Lower lobe of right lung (tissue), 2 donors: ENCODE results near the gene TPRN. TPM values are rescaled to one million over a fixed set of nuclear protein-coding genes. Genes with fewer than 3 reads are reported as not detected.

Experiments
- ATAC-seq, 2 donors: fragments of 200-7000 bp; cut with Tn5 transposase; one replicate each; pipeline ENCODE4 v1.9.1; 2020 to 2022; ENCODE audit warnings: mild to moderate bottlenecking in 2 of 2, moderate library complexity in 2 of 2
- DNase-seq: peaks from one replicate; pipeline ENCODE4 v3.0.0-alpha.2; 2020
- H3K27ac ChIP-seq: fragments of 200-600 bp; one replicate; pipeline ENCODE4 v1.8.0; 2022
- H3K27me3 ChIP-seq: fragments of 200-600 bp; one replicate; pipeline ENCODE4 v1.8.0; 2022; ENCODE audit warnings: low read depth
- H3K36me3 ChIP-seq: fragments of 200-600 bp; one replicate; pipeline ENCODE4 v1.8.0; 2022; ENCODE audit warnings: mild to moderate bottlenecking
- H3K4me1 ChIP-seq: fragments of 200-600 bp; one replicate; pipeline ENCODE4 v1.8.0; 2022
- H3K4me3 ChIP-seq: fragments of 200-600 bp; one replicate; pipeline ENCODE4 v1.8.0; 2022; ENCODE audit warnings: mild to moderate bottlenecking
- H3K9me3 ChIP-seq: fragments of 200-600 bp; one replicate; pipeline ENCODE4 v1.8.0; 2022
- intact Hi-C: fragments of 100-400 bp; cut with DNase I; formaldehyde crosslinking; loops from one replicate; pipeline ENCODE4 v1.11.0; 2022
- total RNA-seq: library from RNA; stranded (reverse); fragmentation: NEBNext Ultra II Directional; extraction: Animal tissue kit (Norgen Biotek cat#: 25700); gene quantifications from one replicate; pipeline ENCODE4 v1.2.1, GENCODE V29; 2021
- TF ChIP-seq, protein P1 (sequence below): fragments of 200-600 bp; IDR thresholded peaks from one replicate; pipeline ENCODE4 v1.8.0; 2022; ENCODE audit warnings: antibody characterized with exemption, mild to moderate bottlenecking
- donor health status: DM: no; HTN: yes; CAD: no; lungs with severe emphysema.

Gene TPRN
- total RNA-seq, 1 donor from 2014 or later: 17.8 TPM

- peaks cover 31% of the 10 kb centered on the region for H3K4me1 ChIP-seq
- TF ChIP-seq, protein P1, sequence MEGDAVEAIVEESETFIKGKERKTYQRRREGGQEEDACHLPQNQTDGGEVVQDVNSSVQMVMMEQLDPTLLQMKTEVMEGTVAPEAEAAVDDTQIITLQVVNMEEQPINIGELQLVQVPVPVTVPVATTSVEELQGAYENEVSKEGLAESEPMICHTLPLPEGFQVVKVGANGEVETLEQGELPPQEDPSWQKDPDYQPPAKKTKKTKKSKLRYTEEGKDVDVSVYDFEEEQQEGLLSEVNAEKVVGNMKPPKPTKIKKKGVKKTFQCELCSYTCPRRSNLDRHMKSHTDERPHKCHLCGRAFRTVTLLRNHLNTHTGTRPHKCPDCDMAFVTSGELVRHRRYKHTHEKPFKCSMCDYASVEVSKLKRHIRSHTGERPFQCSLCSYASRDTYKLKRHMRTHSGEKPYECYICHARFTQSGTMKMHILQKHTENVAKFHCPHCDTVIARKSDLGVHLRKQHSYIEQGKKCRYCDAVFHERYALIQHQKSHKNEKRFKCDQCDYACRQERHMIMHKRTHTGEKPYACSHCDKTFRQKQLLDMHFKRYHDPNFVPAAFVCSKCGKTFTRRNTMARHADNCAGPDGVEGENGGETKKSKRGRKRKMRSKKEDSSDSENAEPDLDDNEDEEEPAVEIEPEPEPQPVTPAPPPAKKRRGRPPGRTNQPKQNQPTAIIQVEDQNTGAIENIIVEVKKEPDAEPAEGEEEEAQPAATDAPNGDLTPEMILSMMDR: no peak
- peaks cover 74% of the 10 kb centered on the region for H3K36me3 ChIP-seq
- no peaks in the 10 kb centered on the region for H3K27me3 ChIP-seq
- ATAC-seq (no peak), DNase-seq (no peak)
- no peak overlapping the region for H3K4me3 ChIP-seq
- no peaks in the 10 kb centered on the region for H3K9me3 ChIP-seq
- no peak overlapping the region for H3K27ac ChIP-seq
- intact Hi-C loops: no loop called here
Observed at GRCh38 chr9:137183980-137184595, 16.5 kb downstream of the TPRN start.

DNA sequence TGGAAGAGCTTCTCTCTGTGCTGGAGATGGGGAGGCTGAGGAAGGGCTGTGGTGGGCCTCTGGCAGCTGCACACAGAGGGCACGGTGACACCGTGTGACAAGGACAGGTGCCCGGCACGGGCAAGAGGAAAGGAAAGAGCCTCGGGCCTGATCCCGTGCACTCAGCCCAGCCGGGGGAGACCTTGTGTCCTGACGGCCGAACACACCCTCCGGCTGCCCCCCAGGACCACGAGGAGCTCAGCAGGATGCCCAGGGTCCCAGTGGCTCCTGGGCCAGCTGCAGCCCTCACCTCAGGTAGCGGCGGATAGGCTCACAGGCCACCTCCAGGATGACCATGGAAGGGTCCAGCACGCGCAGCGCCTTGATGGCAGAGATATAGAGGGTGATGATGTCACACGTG lies 17.7 kb downstream of the TPRN start:
- DNase-seq: no peak

DNA sequence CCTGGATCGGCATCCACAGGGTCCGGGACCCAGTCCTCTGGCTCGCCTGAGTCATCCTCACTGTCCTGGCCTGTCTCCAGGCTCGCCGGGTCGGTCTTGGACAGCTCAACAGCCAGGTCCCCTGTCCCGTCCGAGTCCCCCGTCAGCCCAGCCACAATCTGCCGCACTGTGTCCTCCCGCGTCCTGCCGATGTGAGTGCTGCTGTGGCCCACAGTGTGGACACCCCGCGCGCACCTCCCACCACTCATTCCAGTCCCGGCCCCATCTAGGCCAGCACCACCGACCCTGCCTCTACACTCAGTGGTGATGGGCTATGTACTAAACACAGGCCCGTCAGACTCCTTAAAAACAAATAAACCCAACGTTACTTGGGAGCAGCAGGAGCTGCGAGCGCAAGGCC lies 18.9 kb downstream of the TPRN start:
- DNase-seq (no peak), ATAC-seq (no peak)
- Histone ChIP-seq H3K4me1 (peaks cover 19% of the 10 kb centered on the region), H3K36me3 (peaks cover 88% of the 10 kb centered on the region), H3K9me3 (no peaks in the 10 kb centered on the region), H3K27me3 (no peaks in the 10 kb centered on the region), H3K4me3 (no peak overlapping the region), H3K27ac (no peak overlapping the region)
- intact Hi-C loops: no loop called here
- TF ChIP-seq, protein P1: no peak

More for the DNA sequence above, 17.7 kb downstream of the TPRN start:
- H3K4me3 ChIP-seq: no peak overlapping the region
- peaks cover 30% of the 10 kb centered on the region for H3K4me1 ChIP-seq
- no peak for ATAC-seq
- no peaks in the 10 kb centered on the region for H3K27me3 ChIP-seq
- H3K36me3 ChIP-seq: peaks cover 87% of the 10 kb centered on the region
- no peaks in the 10 kb centered on the region for H3K9me3 ChIP-seq
- intact Hi-C loops: no loop called here
- H3K27ac ChIP-seq: no peak overlapping the region
- TF ChIP-seq, protein P1: no peak

DNA sequence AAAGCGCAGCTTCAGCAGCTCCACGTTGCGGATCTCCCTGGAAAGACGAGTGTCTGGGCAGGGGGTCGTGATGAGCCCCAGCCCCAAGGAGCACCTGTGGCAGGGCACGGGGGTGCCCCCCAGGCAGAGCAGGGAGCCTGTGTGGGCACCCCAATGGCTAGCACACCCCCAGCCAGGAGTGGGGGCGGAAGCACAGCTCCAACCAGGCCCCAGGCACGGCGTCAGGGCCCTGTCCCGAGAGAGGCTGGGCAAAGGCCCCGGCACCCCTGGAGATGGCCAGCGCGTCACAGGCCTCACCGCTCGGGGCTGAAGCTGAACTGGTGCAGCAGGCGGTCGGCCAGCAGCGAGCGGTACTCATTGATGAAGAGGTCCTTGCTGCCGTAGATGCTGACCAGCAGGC lies 20.1 kb downstream of the TPRN start:
- H3K27me3 ChIP-seq: no peaks in the 10 kb centered on the region
- TF ChIP-seq, protein P1: no peak
- no peak for ATAC-seq
- intact Hi-C loops: no loop called here
- no peak overlapping the region for H3K27ac ChIP-seq
- no peak for DNase-seq
- no peaks in the 10 kb centered on the region for H3K9me3 ChIP-seq
- peaks cover 7% of the 10 kb centered on the region for H3K4me1 ChIP-seq
- H3K4me3 ChIP-seq: no peak overlapping the region
- H3K36me3 ChIP-seq: peaks cover 78% of the 10 kb centered on the region

DNA sequence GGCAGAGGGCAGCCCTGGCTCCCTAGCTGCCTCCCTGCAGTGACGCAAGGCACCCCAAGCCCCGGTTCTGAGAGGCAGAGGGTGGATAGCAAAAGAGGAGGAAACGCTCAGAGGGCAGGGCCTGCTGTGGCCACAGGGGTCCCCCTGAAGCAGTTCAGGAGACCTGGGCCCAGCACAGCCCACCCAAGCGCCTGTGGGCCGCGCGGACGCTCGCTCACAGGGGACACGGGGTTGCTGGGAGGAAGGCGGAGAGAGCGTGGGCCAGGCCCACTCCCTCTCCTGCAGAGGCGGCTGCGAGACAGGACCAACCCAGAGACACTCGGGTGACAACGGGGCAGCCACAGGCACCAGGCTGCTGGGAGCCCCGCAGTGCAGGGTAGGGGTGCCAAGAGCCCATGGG lies 20.8 kb downstream of the TPRN start:
- DNase-seq: no peak
- H3K4me3 ChIP-seq: no peak overlapping the region
- ATAC-seq: no peak
- H3K27ac ChIP-seq: no peak overlapping the region
- TF ChIP-seq, protein P1: no peak
- intact Hi-C loops: no loop called here
- H3K27me3 ChIP-seq: no peaks in the 10 kb centered on the region
- H3K4me1 ChIP-seq: peaks cover 6% of the 10 kb centered on the region
- no peaks in the 10 kb centered on the region for H3K9me3 ChIP-seq
- peaks cover 70% of the 10 kb centered on the region for H3K36me3 ChIP-seq
